ENCODE results near the gene MPDZ.

DNA sequence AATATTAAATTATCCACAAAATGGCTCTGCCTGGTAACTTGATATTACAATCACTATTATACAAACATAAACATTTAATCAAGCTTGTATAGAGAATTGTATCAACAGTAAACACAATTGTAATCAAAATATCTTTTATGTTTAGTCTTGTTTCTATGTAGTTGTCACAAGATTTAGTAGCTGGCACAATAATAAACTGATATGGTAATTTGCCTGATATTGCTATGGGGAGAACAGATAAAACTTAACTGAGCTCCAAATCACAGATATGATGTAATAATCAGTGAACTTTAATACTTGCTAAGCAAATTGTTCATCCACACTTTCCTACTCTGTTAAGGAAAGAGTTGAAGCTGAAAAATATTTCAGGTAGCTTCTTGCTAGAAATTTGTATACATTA lies 189.8 kb downstream of the MPDZ start:
- TF ChIP-seq, protein P1, sequence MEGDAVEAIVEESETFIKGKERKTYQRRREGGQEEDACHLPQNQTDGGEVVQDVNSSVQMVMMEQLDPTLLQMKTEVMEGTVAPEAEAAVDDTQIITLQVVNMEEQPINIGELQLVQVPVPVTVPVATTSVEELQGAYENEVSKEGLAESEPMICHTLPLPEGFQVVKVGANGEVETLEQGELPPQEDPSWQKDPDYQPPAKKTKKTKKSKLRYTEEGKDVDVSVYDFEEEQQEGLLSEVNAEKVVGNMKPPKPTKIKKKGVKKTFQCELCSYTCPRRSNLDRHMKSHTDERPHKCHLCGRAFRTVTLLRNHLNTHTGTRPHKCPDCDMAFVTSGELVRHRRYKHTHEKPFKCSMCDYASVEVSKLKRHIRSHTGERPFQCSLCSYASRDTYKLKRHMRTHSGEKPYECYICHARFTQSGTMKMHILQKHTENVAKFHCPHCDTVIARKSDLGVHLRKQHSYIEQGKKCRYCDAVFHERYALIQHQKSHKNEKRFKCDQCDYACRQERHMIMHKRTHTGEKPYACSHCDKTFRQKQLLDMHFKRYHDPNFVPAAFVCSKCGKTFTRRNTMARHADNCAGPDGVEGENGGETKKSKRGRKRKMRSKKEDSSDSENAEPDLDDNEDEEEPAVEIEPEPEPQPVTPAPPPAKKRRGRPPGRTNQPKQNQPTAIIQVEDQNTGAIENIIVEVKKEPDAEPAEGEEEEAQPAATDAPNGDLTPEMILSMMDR (IDR thresholded peaks at IDR 0.05) = no peak
- TF ChIP-seq POLR2A (IDR thresholded peaks at IDR 0.05) = no peak
